Stimulated activated naive B cell treated with anti-CD40 and anti-IgM and Interleukin-4, amounts not matched to agents 10 μg/mL and 1 μg/mL and 100 μg/mL, for 72 hours (primary cell): Measurements from ENCODE around the gene C1QTNF9.
"Not testable (repeated sequence)": the region's sequence is repeated elsewhere in the genome, so short reads cannot be mapped to it uniquely, and the experiment has no call there.

Source experiments
- ATAC-seq, 2 donors: fragments of 150-1000 bp; cut with Tn5 transposase; replicated peaks; 2 replicates each; pipeline ENCODE4 v1.10.0; 2021; ENCODE audit warnings: moderate library complexity in 1 of 2
- DNase-seq: peaks from one replicate; pipeline ENCODE4 v3.0.0; 2021
- H3K27ac Mint-ChIP-seq: one replicate; pipeline ENCODE4 v1.8.0; 2022; ENCODE audit warnings: mild to moderate bottlenecking, mixed read lengths
- H3K27me3 Mint-ChIP-seq, 2 donors: one replicate each; pipeline ENCODE4 v1.8.0; 2022; ENCODE audit warnings: mixed read lengths in 2 of 2
- H3K36me3 Mint-ChIP-seq, 2 donors: one replicate each; pipeline ENCODE4 v1.8.0; 2022; ENCODE audit warnings: mixed read lengths in 2 of 2, mild to moderate bottlenecking in 1 of 2
- H3K4me1 Mint-ChIP-seq, 2 donors: one replicate each; pipeline ENCODE4 v1.8.0; 2022; ENCODE audit warnings: mixed read lengths in 2 of 2, mild to moderate bottlenecking in 1 of 2
- H3K4me3 Mint-ChIP-seq, 2 donors: one replicate each; pipeline ENCODE4 v1.8.0; 2022; ENCODE audit warnings: mild to moderate bottlenecking in 2 of 2, mixed read lengths in 2 of 2, moderate library complexity in 1 of 2
- H3K9me3 Mint-ChIP-seq, 2 donors: one replicate each; pipeline ENCODE4 v1.8.0; 2022; ENCODE audit warnings: mixed read lengths in 2 of 2, mild to moderate bottlenecking in 1 of 2

The C1QTNF9 gene

DNA sequence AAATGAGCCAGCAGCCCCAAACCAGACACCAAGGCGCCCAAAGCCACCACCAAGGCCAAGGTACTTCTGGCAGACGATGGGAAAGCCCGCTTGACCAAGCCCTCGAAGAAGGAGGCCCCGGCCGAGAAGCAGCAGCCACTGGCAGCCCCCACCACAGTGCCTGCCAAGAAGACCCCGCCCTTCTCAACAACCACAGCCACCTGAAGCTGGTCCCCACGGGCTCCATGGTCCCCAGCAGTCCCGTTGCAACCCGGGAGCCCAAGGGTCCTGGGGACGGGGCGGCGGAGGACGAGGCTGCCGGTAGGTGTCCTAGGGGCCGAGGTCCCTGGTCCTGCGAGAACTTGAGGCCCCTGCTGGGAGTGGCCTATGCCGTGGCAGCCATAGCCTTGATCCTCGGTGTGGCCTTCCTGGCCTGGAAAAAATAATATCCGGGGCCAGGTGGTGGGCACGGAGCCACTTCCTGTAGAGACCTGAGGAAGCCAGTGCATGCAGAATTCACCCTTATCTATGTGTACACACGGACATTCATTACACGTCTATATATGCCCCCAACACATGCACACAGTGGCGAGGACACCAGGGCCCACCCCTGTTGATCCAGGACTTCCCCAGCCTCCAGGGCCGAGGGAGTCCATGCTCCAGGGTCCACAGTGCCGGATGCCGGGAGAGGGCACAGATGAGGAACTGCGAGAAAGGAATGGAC is 13.8 kb downstream of the C1QTNF9 start:
- H3K36me3 Mint-ChIP-seq = no peaks in the 10 kb centered on the region
- ATAC-seq = no peak
- H3K4me1 Mint-ChIP-seq = peaks cover 4 to 7% of the 10 kb centered on the region in 2 donors
- H3K27ac Mint-ChIP-seq = peak overlapping the region; percentile 38
- DNase-seq = no peak
- no peaks in the 10 kb centered on the region for H3K9me3 Mint-ChIP-seq
- peaks cover 24 to 26% of the 10 kb centered on the region in 2 donors for H3K27me3 Mint-ChIP-seq
- no peak overlapping the region for H3K4me3 Mint-ChIP-seq

DNA sequence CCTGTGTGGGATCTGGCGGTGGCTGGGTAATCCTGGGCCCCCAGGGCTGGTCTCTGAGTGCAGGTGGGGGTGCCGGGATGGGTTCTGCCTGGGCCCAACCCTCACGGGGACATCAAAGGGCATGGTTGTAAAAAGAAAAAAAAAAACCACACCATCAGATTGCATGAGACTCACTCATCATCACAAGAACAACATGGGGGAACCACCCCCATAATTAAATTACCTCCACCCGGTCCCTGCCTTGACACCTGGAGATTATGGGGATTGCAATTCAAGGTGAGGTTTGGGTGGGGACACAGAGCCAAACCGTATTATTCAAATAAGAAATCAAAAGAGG is 14.3 kb downstream of the C1QTNF9 start:
- no peaks in the 10 kb centered on the region for H3K9me3 Mint-ChIP-seq
- DNase-seq (no peak), ATAC-seq (peak; percentile 34)
- peaks cover 4 to 7% of the 10 kb centered on the region in 2 donors for H3K4me1 Mint-ChIP-seq
- no peaks in the 10 kb centered on the region for H3K36me3 Mint-ChIP-seq
- peak overlapping the region; percentile 38 for H3K27ac Mint-ChIP-seq
- H3K27me3 Mint-ChIP-seq = peaks cover 29 to 31% of the 10 kb centered on the region in 2 donors
- H3K4me3 Mint-ChIP-seq = no peak overlapping the region

DNA sequence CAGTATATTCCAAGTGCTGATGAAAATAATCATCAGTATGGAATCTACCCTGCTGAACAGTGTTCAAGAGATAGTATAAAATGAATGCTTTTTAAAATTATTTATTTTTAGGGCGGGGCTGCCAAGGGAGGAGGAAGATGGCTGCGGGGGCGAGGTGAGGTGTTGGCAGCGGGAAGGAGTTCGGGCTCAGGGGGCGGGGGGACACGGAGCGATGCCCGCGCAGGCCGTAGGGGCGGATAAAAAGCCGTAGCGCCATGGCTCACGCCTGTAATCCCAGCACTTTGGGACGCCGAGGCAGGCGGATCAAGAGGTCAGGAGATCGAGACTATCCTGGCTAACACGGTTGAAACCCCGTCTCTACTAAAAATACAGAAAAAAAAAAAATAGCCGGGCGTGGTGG is 18.2 kb downstream of the C1QTNF9 start:
- H3K9me3 Mint-ChIP-seq, DNase-seq, H3K4me3 Mint-ChIP-seq, H3K36me3 Mint-ChIP-seq, H3K27ac Mint-ChIP-seq, H3K4me1 Mint-ChIP-seq, ATAC-seq: not testable (repeated sequence)
- H3K27me3 Mint-ChIP-seq = peaks cover 37 to 39% of the 10 kb centered on the region in 2 donors

DNA sequence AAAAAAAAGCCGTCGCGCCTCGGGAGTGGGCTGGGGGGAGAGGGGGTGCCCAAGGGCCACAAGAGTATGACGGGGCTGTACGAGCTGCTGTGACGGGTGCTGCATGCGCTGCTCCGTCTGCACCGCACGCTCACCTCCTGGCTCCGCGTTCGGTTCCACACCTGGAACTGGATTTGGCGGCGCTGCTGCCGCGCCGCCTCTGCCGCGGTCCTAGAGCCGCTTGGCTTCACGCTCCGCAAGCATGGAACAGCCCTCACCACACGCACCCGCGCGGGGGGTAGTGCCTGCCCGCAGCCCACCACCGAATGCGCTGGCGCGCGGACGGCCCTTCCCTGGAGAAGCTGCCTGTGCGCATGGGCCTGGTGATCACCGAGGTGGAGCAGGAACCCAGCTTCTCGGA is 18.8 kb downstream of the C1QTNF9 start:
- H3K36me3 Mint-ChIP-seq = no peaks in the 10 kb centered on the region
- H3K27me3 Mint-ChIP-seq = peaks cover 37 to 44% of the 10 kb centered on the region in 2 donors
- H3K27ac Mint-ChIP-seq = no peak overlapping the region
- ATAC-seq = peak in 1 of 2 donors; percentile 14
- H3K4me1 Mint-ChIP-seq = peaks cover 4 to 7% of the 10 kb centered on the region in 2 donors
- DNase-seq = no peak
- H3K9me3 Mint-ChIP-seq = peaks cover 3% of the 10 kb centered on the region in 2 donors
- peak overlapping the region in 1 of 2 donors; percentile 8 for H3K4me3 Mint-ChIP-seq

DNA sequence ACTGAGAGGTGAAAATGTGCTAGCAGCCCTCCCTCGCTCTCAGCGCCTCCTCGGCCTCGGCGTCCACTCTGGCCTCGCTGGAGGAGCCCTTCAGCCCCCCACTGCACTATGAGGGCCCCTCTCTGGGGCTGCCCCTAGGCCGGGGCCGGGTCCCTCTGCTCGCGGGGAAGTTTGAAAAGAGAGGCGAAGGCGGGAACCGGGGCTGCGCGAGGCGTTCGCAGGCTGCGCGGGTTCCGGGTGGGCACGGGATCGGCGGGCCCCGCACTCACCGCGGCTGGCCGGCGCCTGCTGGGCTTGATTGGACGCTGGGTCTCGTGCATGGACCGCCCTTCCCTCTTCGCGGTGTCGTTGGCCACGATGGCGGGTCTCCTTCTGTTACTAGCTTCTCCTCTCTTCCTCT is 29.3 kb downstream of the C1QTNF9 start:
- Mint-ChIP-seq H3K36me3 (peaks cover 0 to 3% of the 10 kb centered on the region in 2 donors), H3K27ac (no peak overlapping the region), H3K27me3 (peaks cover 15 to 26% of the 10 kb centered on the region in 2 donors), H3K4me3 (no peak overlapping the region), H3K4me1 (no peaks in the 10 kb centered on the region), H3K9me3 (peaks cover 0 to 5% of the 10 kb centered on the region in 2 donors)
- no peak for ATAC-seq
- no peak for DNase-seq

DNA sequence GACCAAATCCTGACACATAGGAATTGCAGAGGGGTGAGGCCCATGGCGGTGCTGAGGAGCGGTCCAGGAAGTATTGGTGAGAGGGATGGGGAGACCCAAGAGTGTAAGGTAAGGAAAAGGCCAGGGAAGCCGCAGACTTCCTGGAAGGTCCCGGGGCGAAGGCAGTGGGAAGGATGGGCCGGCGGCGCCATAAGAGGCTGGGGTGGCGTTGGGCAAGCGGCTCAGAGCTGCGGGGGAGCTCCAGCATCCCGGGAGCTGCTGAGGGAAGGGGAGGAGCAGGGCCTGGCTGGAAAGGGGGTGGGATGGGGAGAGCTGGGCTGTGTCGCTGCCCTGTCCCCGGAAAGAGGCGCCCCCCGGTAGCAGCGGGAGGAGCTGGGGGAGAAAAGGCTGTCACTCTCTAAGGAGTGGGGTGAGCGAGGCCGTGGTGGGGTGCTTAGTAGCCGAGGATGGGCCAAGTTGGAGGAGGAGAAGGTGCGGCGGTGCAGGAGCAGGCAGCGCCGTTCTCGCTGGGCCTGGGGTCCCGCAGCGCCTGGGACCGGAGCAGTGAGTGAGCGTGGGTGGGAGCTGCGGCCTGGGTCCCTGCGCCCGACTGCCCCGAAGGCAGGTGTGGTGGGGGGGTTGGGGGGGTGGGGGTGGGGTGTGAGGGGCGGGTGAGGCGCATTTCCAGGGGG is 30.7 kb downstream of the C1QTNF9 start:
- peaks cover 15 to 17% of the 10 kb centered on the region in 2 donors for H3K27me3 Mint-ChIP-seq
- no peak overlapping the region for H3K27ac Mint-ChIP-seq
- H3K4me1 Mint-ChIP-seq = no peaks in the 10 kb centered on the region
- no peak for ATAC-seq
- H3K4me3 Mint-ChIP-seq = no peak overlapping the region
- DNase-seq = no peak
- H3K36me3 Mint-ChIP-seq = peaks cover 0 to 3% of the 10 kb centered on the region in 2 donors
- peaks cover 0 to 5% of the 10 kb centered on the region in 2 donors for H3K9me3 Mint-ChIP-seq

DNA sequence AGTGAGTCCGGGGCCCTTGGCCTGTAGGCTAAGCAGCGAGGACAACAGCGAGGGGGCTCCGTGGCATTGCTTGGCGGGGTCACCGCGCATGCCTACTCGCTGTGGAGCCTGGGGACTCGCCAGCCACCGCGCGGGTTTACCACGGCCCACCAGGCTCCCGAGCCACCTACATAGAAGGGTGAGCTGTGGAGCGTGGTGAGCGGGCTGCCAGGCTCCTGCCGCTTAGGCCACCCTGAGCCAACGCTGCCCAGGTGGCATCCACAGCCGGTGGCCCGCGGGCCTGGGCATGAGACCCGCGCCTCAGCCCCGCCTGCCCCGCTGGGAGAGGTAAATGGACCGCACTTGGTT is 31.2 kb downstream of the C1QTNF9 start:
- H3K27me3 Mint-ChIP-seq = peaks cover 15 to 17% of the 10 kb centered on the region in 2 donors
- H3K9me3 Mint-ChIP-seq = peaks cover 0 to 7% of the 10 kb centered on the region in 2 donors
- DNase-seq = no peak
- H3K4me3 Mint-ChIP-seq = no peak overlapping the region
- H3K4me1 Mint-ChIP-seq = no peaks in the 10 kb centered on the region
- peaks cover 0 to 3% of the 10 kb centered on the region in 2 donors for H3K36me3 Mint-ChIP-seq
- H3K27ac Mint-ChIP-seq = no peak overlapping the region
- ATAC-seq = no peak

DNA sequence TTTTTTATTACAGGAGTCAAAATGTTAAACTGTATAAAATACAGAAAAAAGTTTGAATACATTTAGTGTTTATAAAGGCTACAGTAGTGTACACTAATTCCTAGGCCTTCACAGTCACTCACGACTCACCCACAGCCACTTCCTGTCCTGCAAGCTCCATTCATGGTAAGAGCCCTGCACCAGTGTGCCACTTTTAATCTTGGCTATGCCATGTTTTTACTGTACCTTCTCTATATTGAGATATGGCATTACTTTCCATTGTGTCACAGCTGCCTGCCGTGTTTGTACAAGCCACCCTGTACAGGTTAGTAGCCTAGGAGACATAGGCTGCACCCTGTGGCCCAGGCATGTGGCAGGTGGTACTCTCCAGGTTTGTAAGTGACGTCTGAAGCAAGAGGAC is 32.1 kb downstream of the C1QTNF9 start:
- no peak overlapping the region for H3K27ac Mint-ChIP-seq
- peaks cover 10 to 13% of the 10 kb centered on the region in 2 donors for H3K27me3 Mint-ChIP-seq
- no peak for ATAC-seq
- H3K4me3 Mint-ChIP-seq = no peak overlapping the region
- peaks cover 0 to 4% of the 10 kb centered on the region in 2 donors for H3K9me3 Mint-ChIP-seq
- DNase-seq = no peak
- no peaks in the 10 kb centered on the region for H3K4me1 Mint-ChIP-seq
- H3K36me3 Mint-ChIP-seq = no peaks in the 10 kb centered on the region

DNA sequence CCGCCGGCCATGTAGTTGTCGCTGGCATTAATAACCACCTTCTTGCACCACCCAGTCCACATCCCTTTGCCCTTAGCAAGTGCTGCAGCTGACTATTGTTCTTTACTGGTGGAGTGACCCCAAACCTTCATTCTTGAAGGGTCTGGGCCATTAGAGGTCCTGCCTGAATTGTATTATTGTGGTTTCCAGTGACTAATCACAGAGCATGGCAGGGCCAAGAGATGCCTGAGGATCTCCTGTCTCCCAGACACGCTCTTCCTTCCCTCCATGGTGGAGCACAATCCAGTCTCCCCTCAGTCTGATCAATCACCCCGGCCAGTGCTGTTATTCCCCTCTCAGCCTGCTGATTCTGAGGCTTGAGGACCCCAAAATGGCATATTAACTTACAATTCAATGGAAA is 39.0 kb downstream of the C1QTNF9 start:
- Mint-ChIP-seq H3K9me3 (peaks cover 0 to 2% of the 10 kb centered on the region in 2 donors), H3K4me1 (no peaks in the 10 kb centered on the region), H3K4me3 (no peak overlapping the region), H3K27me3 (no peaks in the 10 kb centered on the region), H3K27ac (no peak overlapping the region), H3K36me3 (no peaks in the 10 kb centered on the region)
- ATAC-seq (no peak), DNase-seq (no peak)

DNA sequence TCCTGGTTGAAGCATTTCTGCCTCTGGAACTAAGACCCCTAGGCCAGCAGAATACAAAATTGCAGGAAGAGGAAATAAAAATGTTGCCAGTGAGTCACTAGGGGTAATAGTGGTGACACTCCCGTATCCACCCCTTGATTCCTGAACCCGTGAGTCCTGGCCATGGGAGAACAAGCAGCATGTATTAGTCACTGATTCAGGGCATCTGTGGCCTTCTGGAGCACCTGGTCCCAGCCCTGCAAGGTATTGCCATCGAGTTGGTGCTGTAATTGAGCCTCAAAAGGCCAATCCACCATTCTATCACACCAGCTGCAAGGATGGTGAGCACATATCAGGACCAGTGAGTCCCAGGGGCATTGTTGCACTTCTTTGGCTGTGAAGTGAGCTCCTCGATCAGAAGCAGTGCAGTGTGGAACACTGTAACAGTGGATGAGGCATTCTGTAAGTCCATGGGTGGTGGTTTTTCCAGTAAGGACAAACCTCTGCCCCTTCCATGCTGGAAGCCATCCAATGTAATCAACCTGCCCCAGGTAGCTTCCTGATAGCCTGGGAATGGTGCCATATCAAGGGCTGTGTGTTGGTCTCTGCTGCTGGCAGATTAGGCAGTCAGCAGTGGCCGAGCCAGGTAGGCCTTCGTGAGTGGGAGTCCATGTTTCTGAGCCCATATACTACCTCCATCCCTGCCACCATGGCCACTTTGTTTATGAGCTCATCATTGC is 39.6 kb downstream of the C1QTNF9 start:
- no peaks in the 10 kb centered on the region for H3K4me1 Mint-ChIP-seq
- no peaks in the 10 kb centered on the region for H3K36me3 Mint-ChIP-seq
- ATAC-seq = no peak
- no peak overlapping the region for H3K4me3 Mint-ChIP-seq
- no peak overlapping the region for H3K27ac Mint-ChIP-seq
- DNase-seq = no peak
- peaks cover 0 to 2% of the 10 kb centered on the region in 2 donors for H3K9me3 Mint-ChIP-seq
- H3K27me3 Mint-ChIP-seq = no peaks in the 10 kb centered on the region

DNA sequence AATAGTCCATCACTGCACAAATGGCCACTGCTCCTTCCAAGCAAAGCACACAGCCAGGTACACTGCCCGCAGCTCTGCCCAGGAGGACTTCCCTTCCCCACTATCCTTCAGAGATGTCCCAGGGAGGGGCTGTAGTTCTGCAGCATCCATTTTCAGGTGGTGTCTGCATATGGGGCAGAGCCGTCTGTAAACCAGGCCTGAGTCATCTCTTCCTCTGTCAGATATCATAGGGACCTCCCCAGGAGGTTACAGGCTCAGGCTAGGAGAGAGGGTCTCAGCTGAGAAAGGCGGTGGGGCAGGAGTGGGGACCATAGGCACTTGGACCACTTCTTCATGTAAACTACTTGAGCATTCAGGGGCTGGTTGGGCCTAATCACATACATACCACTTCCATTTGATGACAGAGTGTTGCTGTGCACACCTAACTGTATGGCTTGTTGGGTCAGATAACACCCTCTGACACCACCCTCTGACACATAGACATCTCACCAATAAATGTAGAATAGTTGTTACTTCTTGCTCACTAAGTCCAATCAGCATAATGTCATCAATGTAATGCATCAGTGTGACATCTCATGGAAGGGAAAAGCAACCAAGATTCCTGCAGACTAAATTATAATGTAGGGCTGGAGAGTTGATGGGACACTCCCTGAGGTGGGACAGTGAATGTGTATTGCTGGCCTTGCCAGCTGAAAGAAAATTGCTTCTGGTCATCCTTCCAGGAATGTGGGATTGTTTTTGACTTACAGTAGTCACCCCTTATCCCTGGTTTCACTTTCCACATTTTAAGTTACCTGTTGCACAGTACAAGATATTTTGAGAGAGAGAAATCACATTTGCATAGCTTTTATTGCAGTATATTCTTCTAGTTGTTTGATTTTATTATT is 40.6 kb downstream of the C1QTNF9 start:
- not testable (repeated sequence) for H3K27ac Mint-ChIP-seq, H3K27me3 Mint-ChIP-seq, H3K36me3 Mint-ChIP-seq, DNase-seq, ATAC-seq, H3K9me3 Mint-ChIP-seq, H3K4me3 Mint-ChIP-seq, H3K4me1 Mint-ChIP-seq

DNA sequence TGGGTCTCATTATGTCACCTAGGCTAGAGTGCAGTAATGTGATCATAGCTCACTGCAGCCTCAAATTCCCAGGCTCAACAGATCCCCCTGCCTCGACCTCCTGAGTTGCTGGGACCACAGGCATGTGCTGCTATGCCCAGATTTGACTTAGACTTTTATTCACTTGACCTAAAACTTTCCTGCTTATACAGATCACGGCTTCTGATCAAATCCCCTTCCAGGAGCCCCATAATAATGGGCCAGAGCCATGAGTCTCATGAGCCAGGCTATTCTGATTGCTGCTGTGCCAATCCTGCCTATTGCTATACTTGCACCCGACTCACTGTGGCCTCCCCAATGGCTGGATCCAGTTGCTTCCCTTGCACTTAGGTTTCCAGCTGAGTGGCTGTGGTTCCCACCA is 42.0 kb downstream of the C1QTNF9 start:
- ATAC-seq (no peak), DNase-seq (no peak)
- H3K4me3 Mint-ChIP-seq = no peak overlapping the region
- no peaks in the 10 kb centered on the region for H3K9me3 Mint-ChIP-seq
- no peaks in the 10 kb centered on the region for H3K4me1 Mint-ChIP-seq
- no peak overlapping the region for H3K27ac Mint-ChIP-seq
- no peaks in the 10 kb centered on the region for H3K27me3 Mint-ChIP-seq
- H3K36me3 Mint-ChIP-seq = no peaks in the 10 kb centered on the region

DNA sequence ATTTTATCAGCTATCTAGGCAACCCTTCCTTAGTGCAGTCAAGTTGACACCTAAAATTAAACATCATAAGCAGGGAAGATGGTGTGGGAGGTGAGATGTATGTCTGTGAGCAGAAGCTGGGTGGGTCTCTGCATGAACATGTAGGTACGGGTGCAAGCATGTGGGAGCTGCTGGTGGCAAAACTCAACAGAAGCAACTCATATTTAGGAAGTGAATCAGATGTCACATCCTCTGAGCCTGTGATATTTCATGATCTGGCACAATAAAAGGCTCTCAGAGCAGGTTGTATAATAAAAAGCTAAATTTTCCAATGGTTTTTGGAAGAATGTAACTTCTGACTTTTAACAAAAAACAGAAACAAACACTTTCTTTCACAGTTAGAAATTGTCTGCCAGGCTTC is 44.4 kb downstream of the C1QTNF9 start:
- DNase-seq = no peak
- H3K27ac Mint-ChIP-seq = no peak overlapping the region

DNA sequence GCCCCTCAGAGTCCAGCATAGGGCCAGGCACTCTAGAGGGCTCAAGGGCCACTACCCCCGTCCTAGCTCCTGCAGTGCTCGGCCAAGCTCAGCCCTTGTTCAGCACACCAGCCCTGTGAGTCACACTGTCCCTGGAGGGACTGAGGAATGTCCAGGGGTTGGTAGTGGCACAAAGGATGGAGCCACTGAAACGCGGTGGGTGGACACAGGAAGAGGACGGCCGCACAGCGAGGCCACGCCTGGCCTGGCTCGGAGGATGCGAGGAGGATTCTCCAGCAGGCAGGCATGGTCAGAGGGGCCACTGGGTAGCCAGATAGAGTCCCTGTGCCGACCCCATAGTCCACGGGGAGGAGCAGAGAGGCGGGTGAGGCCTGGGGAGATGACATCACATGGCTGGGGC is 45.7 kb downstream of the C1QTNF9 start:
- H3K36me3 Mint-ChIP-seq = no peaks in the 10 kb centered on the region
- DNase-seq (no peak), ATAC-seq (no peak)
- no peaks in the 10 kb centered on the region for H3K9me3 Mint-ChIP-seq
- H3K27ac Mint-ChIP-seq = no peak overlapping the region
- no peak overlapping the region for H3K4me3 Mint-ChIP-seq
- no peaks in the 10 kb centered on the region for H3K4me1 Mint-ChIP-seq
- H3K27me3 Mint-ChIP-seq = no peaks in the 10 kb centered on the region

More for the DNA sequence above, 44.4 kb downstream of the C1QTNF9 start:
- Mint-ChIP-seq H3K36me3 (no peaks in the 10 kb centered on the region), H3K9me3 (no peaks in the 10 kb centered on the region), H3K4me1 (no peaks in the 10 kb centered on the region), H3K27me3 (no peaks in the 10 kb centered on the region), H3K4me3 (no peak overlapping the region)
- ATAC-seq = no peak
